ENCODE data around the gene RALGAPB.

DNA sequence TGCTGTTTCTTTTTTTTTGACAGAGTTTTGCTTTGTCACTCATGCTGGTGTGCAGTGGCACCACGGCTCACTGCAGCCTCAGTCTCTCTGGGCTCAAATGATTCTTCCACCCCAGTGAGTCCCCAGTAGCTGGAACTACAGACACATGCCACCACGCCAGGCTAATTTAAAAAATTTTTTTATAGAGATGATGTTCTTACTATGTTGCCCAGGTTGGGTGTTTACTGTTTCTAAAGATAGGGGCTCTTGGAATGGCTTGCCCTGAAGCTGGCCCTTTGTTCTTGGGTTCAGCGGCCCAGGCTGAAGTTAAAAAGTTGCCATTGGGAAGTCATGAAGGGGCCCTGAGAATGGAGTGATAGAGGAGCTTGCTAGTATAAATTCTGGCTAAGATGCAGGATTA lies 16.5 kb downstream of the RALGAPB start:
- TF ChIP-seq, protein P1, sequence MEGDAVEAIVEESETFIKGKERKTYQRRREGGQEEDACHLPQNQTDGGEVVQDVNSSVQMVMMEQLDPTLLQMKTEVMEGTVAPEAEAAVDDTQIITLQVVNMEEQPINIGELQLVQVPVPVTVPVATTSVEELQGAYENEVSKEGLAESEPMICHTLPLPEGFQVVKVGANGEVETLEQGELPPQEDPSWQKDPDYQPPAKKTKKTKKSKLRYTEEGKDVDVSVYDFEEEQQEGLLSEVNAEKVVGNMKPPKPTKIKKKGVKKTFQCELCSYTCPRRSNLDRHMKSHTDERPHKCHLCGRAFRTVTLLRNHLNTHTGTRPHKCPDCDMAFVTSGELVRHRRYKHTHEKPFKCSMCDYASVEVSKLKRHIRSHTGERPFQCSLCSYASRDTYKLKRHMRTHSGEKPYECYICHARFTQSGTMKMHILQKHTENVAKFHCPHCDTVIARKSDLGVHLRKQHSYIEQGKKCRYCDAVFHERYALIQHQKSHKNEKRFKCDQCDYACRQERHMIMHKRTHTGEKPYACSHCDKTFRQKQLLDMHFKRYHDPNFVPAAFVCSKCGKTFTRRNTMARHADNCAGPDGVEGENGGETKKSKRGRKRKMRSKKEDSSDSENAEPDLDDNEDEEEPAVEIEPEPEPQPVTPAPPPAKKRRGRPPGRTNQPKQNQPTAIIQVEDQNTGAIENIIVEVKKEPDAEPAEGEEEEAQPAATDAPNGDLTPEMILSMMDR (IDR thresholded peaks at IDR 0.05 in 2 of 3, conservative IDR thresholded peaks at IDR 0.05 in 1 of 3; ENCODE audit: borderline replicate concordance in 1 of 3, insufficient read depth in 1 of 3, low read depth in 2 of 3, low read length in 2 of 3): no peak
- TF ChIP-seq EZH2phosphoT487 (IDR thresholded peaks at IDR 0.05; ENCODE audit: borderline replicate concordance) (no peak), POLR2AphosphoS5 (IDR thresholded peaks at IDR 0.05; ENCODE audit: low read depth, low read length) (no peak), POLR2A (IDR thresholded peaks at IDR 0.05; ENCODE audit: borderline replicate concordance, extremely low read depth, insufficient read depth, insufficient read length) (no peak), EZH2 (IDR thresholded peaks at IDR 0.05) (no peak), CBX3 (IDR thresholded peaks at IDR 0.05; ENCODE audit: low read depth) (no peak)
- TF ChIP-seq, protein P2, sequence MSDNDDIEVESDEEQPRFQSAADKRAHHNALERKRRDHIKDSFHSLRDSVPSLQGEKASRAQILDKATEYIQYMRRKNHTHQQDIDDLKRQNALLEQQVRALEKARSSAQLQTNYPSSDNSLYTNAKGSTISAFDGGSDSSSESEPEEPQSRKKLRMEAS (IDR thresholded peaks at IDR 0.05): no peak

All from HCT116 (cell line).